ENCODE measurements around the gene SON.

Gene SON

DNA sequence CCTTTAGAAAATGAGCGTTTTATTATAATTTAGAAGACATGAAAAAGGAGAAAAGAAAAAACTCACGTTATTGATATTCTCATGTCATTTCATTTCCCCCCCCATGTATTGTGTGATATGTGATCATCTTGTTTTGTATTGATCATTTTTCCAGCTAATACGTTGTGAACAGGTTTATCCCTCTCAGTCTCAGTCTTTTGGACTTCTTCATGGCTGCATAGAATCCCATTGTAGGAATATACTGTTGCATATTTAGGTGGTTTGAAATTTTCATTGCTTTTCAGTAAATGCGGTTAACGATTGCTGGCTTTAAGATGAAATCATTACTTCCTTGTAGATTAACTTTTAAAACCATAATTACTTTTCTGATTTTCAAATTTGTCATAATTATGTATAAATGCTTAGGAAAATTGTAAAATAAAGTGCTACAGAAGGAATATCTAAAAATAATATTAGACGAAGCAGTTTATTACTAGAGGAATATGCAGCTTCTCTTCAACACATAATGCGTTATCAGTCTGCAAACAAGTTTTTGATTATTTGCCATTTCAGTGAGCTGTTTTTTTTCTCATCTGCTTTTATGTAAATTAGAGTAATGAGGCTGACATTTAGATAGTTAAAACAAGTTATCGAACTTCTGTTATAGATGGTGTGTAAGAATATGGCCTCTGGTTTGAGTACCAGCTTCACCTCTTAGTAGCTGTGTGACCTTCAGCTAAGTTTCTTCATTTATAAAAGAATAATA lies 1.8 kb downstream of the SON start:
- in situ Hi-C loops (cut with MboI; ENCODE audit: low sequenced_read_pairs): no loop called here

GRCh38 chr21:33546086-33546485 lies 3.2 kb downstream of the SON start:
- in situ Hi-C loops (cut with MboI; ENCODE audit: low sequenced_read_pairs): no loop called here

DNA sequence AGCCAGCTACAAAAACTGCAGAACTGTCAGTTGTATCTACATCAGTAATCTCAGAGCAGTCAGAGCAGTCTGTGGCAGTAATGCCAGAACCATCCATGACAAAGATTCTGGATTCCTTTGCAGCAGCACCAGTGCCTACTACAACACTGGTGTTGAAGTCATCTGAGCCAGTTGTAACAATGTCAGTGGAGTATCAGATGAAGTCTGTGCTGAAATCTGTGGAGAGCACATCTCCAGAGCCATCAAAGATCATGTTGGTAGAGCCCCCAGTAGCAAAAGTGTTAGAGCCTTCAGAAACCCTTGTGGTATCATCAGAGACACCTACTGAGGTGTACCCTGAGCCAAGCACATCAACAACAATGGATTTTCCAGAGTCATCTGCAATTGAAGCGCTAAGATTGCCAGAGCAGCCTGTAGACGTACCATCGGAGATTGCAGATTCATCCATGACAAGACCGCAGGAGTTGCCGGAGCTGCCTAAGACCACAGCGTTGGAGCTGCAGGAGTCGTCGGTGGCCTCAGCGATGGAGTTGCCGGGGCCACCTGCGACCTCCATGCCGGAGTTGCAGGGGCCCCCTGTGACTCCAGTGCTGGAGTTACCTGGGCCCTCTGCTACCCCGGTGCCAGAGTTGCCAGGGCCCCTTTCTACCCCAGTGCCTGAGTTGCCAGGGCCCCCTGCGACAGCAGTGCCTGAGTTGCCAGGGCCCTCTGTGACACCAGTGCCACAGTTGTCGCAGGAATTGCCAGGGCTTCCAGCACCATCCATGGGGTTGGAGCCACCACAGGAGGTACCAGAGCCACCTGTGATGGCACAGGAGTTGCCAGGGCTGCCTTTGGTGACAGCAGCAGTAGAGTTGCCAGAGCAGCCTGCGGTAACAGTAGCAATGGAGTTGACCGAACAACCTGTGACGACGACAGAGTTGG lies 7.3 kb downstream of the SON start:
- in situ Hi-C loops (cut with MboI; ENCODE audit: low sequenced_read_pairs): no loop called here

DNA sequence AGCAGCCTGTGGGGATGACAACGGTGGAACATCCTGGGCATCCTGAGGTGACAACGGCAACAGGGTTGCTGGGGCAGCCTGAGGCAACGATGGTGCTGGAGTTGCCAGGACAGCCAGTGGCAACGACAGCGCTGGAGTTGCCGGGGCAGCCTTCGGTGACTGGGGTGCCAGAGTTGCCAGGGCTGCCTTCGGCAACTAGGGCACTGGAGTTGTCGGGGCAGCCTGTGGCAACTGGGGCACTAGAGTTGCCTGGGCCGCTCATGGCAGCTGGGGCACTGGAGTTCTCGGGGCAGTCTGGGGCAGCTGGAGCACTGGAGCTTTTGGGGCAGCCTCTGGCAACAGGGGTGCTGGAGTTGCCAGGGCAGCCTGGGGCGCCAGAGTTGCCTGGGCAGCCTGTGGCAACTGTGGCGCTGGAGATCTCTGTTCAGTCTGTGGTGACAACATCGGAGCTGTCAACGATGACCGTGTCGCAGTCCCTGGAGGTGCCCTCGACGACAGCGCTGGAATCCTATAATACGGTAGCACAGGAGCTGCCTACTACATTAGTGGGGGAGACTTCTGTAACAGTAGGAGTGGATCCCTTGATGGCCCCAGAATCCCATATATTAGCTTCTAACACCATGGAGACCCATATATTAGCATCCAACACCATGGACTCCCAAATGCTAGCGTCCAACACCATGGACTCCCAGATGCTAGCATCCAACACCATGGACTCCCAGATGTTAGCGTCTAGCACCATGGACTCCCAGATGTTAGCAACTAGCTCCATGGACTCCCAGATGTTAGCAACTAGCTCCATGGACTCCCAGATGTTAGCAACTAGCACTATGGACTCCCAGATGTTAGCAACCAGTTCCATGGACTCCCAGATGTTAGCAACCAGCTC lies 8.2 kb downstream of the SON start:
- in situ Hi-C loops (cut with MboI; ENCODE audit: low sequenced_read_pairs): no loop called here

DNA sequence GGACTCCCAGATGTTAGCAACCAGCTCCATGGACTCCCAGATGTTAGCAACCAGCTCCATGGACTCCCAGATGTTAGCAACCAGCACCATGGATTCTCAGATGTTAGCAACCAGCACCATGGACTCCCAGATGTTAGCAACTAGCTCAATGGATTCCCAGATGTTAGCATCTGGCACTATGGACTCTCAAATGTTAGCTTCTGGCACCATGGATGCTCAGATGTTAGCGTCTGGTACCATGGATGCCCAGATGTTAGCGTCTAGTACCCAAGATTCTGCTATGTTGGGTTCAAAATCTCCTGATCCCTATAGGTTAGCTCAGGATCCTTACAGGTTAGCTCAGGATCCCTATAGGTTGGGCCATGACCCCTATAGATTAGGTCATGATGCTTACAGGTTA lies 8.8 kb downstream of the SON start:
- in situ Hi-C loops (cut with MboI; ENCODE audit: low sequenced_read_pairs): no loop called here

- in situ Hi-C loops (cut with MboI; ENCODE audit: low sequenced_read_pairs): no loop called here
Measured at GRCh38 chr21:33552093-33552998, 9.5 kb downstream of the SON start.

DNA sequence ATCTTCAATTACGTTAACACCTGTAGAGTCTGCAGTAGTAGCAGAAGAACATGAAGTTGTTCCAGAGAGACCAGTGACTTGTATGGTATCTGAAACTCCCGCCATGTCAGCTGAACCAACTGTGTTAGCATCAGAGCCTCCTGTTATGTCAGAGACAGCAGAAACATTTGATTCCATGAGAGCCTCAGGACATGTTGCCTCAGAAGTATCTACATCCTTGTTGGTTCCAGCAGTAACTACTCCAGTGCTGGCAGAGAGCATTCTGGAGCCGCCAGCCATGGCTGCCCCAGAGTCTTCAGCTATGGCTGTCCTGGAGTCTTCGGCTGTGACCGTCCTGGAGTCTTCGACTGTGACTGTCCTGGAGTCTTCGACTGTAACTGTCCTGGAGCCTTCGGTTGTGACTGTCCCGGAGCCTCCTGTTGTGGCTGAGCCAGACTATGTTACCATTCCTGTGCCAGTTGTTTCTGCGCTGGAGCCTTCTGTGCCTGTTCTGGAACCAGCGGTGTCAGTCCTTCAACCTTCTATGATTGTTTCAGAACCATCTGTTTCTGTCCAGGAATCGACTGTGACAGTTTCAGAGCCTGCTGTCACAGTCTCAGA lies 10.3 kb downstream of the SON start:
- in situ Hi-C loops (cut with MboI; ENCODE audit: low sequenced_read_pairs): no loop called here

DNA sequence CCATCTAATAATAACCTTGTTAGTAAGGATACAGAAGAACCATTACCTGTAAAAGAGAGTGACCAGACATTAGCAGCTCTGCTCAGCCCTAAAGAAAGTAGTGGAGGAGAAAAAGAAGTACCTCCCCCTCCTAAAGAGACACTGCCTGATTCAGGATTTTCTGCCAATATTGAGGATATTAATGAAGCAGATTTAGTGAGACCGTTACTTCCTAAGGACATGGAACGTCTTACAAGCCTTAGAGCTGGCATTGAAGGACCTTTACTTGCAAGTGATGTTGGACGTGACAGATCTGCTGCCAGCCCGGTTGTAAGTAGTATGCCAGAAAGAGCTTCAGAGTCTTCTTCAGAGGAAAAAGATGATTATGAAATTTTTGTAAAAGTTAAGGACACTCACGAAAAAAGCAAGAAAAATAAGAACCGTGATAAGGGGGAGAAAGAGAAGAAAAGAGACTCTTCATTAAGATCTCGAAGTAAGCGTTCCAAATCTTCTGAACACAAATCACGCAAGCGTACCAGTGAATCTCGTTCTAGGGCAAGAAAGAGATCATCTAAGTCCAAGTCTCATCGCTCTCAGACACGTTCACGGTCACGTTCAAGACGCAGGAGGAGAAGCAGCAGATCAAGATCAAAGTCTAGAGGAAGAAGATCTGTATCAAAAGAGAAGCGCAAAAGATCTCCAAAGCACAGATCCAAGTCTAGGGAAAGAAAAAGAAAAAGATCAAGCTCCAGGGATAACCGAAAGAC lies 11.6 kb downstream of the SON start:
- in situ Hi-C loops (cut with MboI; ENCODE audit: low sequenced_read_pairs): no loop called here

- in situ Hi-C loops (cut with MboI; ENCODE audit: low sequenced_read_pairs): no loop called here
Measured at GRCh38 chr21:33554982-33555344, 12.1 kb downstream of the SON start.

DNA sequence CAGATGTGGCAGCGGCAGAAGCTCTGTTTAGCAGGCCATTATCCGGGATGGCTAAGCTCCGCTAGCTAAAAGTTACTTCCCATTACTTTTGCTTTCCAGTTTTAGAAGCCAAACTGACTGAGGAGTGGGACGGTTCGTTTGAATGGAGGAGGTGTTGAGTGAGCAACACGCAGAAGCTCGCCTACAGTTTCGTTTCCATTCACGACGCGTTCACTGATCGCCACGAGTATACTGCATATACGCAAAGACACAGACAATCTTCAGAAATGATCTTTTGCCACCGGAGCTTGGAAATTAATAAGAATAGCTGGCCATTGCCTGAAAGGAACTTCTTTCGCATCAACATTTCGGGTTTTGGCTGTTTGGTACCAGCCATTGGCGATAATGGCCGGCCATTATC lies 14.6 kb downstream of the SON start:
- in situ Hi-C loops (cut with MboI; ENCODE audit: low sequenced_read_pairs): no loop called here

DNA sequence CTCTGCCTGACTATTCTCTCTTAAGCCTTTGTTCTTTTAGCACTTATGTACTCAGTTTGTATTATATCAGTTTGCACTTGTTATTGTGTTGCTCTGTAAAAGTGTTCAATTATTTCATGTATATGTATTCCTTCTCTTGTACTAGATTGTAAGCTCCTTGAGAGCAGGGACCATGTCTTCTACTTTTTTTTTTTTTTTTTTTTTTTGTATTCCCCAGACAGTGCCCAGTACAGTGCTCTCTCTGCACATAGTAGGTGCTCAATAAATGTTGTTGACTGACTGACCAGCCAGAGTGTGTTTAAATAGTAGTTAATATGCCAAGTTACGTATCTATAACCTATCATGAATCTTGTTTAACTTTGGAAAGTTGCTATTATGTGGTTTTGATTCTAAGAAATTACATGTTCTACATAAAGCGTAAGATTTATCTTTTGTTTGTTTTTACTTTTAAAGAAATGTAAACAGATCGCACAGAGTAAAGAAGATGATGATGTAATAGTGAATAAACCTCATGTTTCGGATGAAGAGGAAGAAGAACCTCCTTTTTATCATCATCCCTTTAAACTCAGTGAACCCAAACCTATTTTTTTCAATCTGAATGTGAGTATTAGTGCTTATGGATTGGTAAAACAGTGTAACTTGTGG lies 16.1 kb downstream of the SON start:
- in situ Hi-C loops (cut with MboI; ENCODE audit: low sequenced_read_pairs): no loop called here

- in situ Hi-C loops (cut with MboI; ENCODE audit: low sequenced_read_pairs): no loop called here
Measured at GRCh38 chr21:33559813-33560212, 17.0 kb downstream of the SON start.

- in situ Hi-C loops (cut with MboI; ENCODE audit: low sequenced_read_pairs): no loop called here
Measured at GRCh38 chr21:33560965-33561364, 18.1 kb downstream of the SON start.

DNA sequence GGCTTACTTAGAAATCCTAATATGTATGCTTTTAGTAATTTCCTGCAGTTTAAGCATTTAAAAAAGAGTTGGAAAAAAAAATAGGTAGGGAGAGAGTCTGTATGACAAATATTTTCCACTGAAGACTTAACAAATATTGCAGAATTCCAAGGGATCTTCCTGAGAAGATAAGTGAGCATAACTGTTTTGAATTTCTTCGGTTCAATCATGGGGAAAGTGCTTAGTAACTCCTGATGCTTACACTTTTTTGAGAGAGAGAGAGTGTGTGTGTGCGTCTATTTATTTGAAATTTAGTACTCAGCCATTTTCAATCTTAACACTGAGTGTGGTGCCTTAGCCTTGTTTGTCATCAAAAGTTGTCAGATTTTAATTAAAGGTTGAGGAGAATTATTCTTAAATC lies 18.5 kb downstream of the SON start:
- in situ Hi-C loops (cut with MboI; ENCODE audit: low sequenced_read_pairs): no loop called here

DNA sequence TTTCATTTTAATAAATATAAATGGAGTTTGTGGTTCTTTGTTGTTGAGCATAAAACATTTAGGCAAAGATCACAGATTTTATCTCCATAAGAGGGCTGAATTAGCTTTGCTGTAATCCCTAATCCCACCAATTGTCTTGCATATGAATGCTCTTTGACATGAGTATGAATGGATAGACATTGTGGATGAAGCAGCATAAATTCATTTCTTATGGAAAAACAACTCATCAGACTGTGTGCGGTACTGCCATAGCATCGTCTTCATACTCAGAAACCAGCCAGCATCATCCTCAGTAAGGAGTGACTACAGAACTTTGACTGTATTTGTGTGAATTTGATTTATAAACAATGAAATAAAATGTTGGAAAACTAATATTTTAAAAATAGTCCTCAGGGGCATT lies 19.6 kb downstream of the SON start:
- in situ Hi-C loops (cut with MboI; ENCODE audit: low sequenced_read_pairs): no loop called here

- in situ Hi-C loops (cut with MboI; ENCODE audit: low sequenced_read_pairs): no loop called here
Measured at GRCh38 chr21:33566514-33566913, 23.7 kb downstream of the SON start.

DNA sequence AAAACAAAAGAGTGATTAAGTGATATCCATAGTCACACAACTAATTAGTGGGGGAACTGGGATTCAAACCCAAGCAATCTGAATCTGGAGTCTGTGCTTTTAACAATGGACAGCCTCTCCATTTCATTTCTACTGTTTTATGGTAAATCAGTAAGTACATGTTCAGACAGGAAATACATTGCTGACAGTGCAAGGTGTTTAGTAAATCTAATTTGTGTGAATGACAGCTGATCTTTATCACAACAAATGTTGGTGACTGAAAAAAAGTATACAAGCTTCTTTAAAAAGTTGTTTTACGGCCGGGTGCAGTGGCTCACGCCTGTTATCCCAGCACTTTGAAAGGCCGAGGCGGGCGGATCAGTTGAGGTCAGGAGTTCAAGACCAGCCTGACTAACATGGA lies 25.1 kb downstream of the SON start:
- in situ Hi-C loops (cut with MboI; ENCODE audit: low sequenced_read_pairs): no loop called here

DNA sequence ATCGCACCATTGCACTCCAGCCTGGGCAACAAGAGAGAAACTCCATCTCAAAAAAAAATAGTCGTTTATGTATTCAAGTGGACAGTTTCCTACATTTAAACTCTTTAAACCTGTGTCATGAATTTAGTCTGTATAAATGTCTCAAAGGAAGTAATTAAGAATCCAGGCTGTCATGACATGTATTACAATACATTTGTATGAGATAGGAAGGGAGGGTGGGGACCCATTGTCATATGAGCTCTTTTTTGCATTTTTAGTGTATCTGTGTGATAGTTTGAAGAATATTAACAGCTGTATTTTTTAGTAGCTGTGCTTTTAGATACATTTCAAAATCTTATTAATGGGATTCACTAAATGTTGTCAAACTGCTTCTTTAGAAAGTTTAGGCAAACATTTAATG lies 25.6 kb downstream of the SON start:
- in situ Hi-C loops (cut with MboI; ENCODE audit: low sequenced_read_pairs): no loop called here

DNA sequence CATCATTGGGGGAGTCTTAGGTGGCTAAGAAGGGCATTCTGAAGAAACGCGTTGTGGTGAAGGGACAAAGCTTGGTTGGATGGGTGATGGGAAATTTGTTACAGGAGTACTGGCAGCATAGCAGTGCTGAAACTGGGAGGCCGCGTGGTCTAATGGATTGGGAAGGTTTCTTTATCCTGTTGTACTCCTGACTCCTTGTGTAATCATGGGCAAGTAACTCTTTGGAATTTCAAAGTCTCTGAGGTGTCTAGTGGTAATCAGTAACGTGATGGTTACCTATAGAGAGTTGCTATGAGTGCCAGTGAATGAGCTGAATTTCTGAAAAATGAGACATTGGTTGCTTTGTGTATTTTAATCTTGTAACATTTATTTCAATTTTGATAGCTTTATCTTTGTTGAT lies 27.2 kb downstream of the SON start:
- in situ Hi-C loops (cut with MboI; ENCODE audit: low sequenced_read_pairs): no loop called here

All from HL-60/S4 treated with retinoic acid at 250 ng/mL for 4 days and 3 days (cell line).